Mononuclear cell (primary cell): ENCODE results near the gene LSAMP. TPM values are rescaled to one million over a fixed set of nuclear protein-coding genes. Genes with fewer than 3 reads are reported as not detected.

Experiments
- H3K27me3 ChIP-seq: 2 replicates; pipeline ENCODE4 v1.6.0; 2011; ENCODE audit warnings: low read length, control low read depth; ENCODE audit not compliant: insufficient read depth
- H3K4me1 ChIP-seq: 2 replicates; pipeline ENCODE4 v1.5.1; 2011; ENCODE audit warnings: mild to moderate bottlenecking, low read length, control low read depth; ENCODE audit not compliant: insufficient read depth
- H3K4me3 ChIP-seq: 2 replicates; pipeline ENCODE4 v1.5.1; 2011; ENCODE audit warnings: mild to moderate bottlenecking, low read length, moderate library complexity
- H3K9me3 ChIP-seq: 2 replicates; pipeline ENCODE4 v1.5.1; 2011; ENCODE audit warnings: low read depth, mild to moderate bottlenecking, control low read depth, low read length
- total RNA-seq: library from RNA; depleted of rRNA; stranded (reverse); fragments of >200 nt; gene quantifications from one replicate; pipeline ENCODE4 v1.2.3, GENCODE V29; 2012

LSAMP gene
- total RNA-seq, 1 donor: not detected

DNA sequence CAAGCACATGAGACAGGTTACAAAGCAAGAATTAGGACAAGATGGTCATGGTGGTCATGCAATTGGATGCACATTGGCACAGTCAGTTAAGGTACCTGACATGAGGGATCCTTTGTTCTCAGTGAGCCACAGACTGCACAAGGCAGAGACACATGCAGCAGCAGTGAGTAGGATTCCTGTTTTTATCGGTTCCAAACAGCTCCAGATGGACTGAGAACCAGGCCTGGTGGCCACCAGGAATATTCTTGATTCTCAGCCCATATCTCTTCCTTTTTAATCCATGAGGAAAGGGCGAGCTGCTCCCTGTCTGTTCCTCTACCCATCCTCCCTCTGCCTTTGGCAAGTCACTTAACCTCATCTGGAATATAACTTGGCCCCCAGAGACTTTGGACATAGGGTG lies 411.2 kb downstream of the LSAMP start:
- Histone ChIP-seq H3K9me3 (no peaks in the 10 kb centered on the region), H3K4me1 (no peaks in the 10 kb centered on the region), H3K4me3 (no peak overlapping the region), H3K27me3 (no peaks in the 10 kb centered on the region)

DNA sequence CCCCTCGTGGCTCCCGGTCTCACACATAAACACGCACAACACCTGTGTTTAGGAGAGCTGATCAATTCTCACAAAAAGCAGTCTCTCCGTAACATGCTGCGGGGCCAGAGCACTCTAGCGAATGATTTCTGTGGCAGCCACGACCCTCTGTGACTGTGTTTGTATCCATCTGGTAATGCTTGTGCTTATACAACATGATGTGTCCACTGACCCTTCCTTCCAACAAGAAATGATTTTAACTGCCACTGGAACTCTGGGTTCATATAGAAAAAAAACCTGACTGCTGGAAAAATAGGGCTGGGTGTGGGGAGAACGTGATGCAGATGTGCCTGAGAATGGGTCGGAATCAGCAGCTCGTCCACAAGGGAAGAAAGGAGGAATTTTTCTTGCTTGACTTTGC lies 411.8 kb downstream of the LSAMP start:
- Histone ChIP-seq H3K4me1 (no peaks in the 10 kb centered on the region), H3K9me3 (no peaks in the 10 kb centered on the region), H3K27me3 (no peaks in the 10 kb centered on the region), H3K4me3 (no peak overlapping the region)

DNA sequence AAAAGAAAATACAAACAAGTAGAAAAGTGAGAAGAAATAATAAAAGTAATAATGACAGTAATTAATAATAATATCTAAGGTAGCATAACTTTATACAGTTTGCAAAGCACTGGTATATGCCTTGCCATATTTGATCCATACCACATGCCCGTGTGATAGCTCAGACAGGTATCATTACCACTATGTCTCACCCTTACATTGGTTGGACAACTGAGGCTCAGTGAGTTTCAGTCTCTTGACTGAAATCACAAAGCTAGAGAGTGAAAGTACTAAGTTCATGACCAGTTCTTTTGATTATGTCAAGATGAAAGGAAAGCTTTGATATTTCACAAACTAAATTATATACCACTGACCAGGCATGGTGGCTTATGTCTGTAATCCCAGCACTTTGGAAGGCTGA lies 413.1 kb downstream of the LSAMP start:
- Histone ChIP-seq H3K4me1 (no peaks in the 10 kb centered on the region), H3K9me3 (no peaks in the 10 kb centered on the region), H3K4me3 (no peak overlapping the region), H3K27me3 (no peaks in the 10 kb centered on the region)

DNA sequence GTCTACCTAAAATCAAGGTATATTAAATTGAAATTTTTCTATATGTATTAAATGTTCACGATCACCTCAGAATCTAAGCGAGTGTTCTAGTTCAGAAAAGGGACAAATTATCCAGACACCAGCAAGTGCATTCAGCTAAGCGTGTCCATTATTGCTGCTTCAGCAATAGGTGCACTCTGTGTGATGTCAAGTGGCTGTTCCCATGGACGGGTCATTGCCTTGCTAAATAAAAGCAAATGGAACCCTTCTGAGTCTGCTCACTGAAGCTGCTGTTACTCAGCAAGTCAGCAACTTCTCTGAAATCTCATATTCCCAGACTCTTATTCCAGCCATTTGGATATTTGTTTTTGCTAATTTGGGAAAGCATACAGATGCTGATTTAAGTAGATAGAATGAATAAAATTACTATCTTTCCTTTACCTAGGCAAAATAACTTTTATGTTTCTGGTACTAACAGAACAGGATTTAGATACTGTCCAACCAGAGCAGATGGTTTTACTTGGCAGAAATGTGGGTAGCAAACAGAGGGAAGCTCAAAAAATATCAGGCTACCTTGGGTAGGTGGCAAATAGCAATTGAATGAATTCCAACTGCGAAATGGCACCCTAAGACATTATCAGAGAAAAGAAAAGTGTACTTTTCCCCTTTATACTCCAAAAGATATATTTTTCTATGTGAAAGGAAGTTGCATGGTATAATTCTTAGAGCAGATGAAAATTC lies 415.0 kb downstream of the LSAMP start:
- Histone ChIP-seq H3K27me3 (no peaks in the 10 kb centered on the region), H3K4me1 (no peaks in the 10 kb centered on the region), H3K9me3 (no peaks in the 10 kb centered on the region), H3K4me3 (no peak overlapping the region)

DNA sequence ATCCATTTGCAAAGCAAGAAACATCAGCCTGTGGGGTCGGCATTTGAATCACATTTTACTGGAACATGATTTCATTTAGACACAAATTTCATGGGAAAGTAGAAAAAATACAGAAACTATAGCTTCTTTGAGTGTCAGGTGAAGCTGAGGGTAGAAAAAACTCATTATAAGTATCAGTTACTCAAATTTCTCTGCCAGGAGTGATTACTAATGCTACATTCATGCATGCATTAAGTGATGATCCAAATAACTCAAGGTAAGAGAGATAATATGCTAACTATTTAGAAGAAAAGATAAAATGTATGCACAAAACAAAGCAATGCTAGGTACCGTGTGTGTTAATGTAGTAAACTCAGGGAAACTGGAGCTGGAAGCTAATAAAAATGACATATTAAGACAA lies 416.0 kb downstream of the LSAMP start:
- Histone ChIP-seq H3K9me3 (no peaks in the 10 kb centered on the region), H3K27me3 (no peaks in the 10 kb centered on the region), H3K4me1 (no peaks in the 10 kb centered on the region), H3K4me3 (no peak overlapping the region)

DNA sequence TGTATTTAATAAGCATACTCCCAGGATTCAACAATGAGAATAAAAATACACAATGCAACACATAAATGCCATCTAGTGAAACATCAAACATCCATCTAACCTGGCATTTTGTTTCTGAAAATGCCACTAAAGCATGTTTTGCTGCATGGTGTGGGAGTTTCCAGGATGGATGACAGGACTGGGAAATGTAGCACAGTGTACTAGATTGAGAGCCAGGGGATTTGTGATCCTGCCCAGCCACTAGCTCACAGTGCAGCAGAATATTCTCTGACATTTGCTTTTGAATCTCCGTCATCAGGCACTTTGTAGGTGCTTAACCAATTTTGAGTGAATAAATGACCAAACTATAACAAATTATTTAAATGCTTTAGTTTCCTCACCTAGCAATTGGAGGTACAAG lies 417.1 kb downstream of the LSAMP start:
- Histone ChIP-seq H3K4me1 (no peaks in the 10 kb centered on the region), H3K9me3 (no peaks in the 10 kb centered on the region), H3K4me3 (no peak overlapping the region), H3K27me3 (no peaks in the 10 kb centered on the region)

DNA sequence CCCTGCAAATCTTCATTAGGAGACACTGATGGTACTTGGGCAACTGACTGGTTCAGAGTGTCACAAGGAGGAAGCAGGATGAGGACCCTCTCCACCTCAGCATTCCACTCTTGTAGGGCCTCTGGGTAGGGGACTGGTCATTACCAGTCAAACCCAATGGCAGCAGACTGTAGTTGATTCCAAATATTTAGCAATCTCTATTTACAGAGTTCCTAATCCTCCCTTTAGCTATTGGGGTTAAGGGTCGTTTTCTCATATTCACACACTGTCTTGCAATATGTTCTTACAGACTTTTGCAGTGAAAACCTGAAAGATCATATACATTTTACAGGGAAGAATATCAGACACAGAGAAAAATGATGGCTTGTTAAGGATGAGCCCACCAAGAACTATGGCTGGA lies 424.3 kb downstream of the LSAMP start:
- H3K9me3 ChIP-seq: no peaks in the 10 kb centered on the region

DNA sequence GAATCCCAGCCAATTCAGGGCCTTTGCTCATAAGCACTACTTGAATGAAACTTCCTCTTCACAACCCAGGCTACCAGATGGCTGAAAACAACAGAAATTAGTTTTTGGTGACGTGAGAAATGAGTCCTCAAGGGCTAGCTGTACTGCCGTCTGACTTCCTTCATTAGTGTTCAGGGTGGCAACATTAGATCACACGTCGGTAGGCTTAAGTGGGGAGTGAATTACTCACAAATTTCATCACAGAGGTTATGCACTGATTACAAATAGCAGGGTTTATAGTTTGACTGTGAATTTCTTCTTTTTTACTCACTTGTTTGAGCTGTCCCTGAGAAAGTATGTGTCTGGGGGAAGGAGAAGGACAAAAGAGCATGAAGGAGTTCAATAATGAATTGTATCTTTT lies 424.8 kb downstream of the LSAMP start:
- Histone ChIP-seq H3K27me3 (no peaks in the 10 kb centered on the region), H3K4me1 (no peaks in the 10 kb centered on the region), H3K4me3 (no peak overlapping the region), H3K9me3 (no peaks in the 10 kb centered on the region)

More for the DNA sequence above, 424.3 kb downstream of the LSAMP start:
- Histone ChIP-seq H3K4me3 (no peak overlapping the region), H3K4me1 (no peaks in the 10 kb centered on the region), H3K27me3 (no peaks in the 10 kb centered on the region)

DNA sequence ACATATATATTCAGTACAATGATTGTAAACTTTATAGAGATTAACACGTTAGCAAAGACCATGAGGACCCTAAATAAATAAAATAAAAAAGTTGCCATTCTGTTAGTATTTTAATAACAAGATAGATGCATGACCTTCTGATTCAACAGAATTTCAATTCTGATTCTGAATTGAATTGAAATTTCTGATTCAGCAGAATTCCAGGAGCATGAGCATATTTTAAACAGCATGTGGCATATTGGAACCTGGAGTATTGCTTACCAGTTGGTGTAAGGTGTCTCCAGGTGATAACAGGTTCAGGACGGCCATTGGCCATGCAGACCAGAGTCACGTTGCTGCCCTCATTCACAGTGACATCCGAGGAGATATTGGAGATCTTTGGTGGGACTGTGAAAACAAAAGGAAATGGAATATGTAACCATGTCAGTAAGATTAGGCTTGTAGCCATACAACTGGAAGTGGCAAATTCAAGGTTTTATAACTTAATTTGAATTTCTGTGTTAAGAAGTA lies 426.0 kb downstream of the LSAMP start:
- Histone ChIP-seq H3K27me3 (no peaks in the 10 kb centered on the region), H3K4me3 (no peak overlapping the region), H3K4me1 (no peaks in the 10 kb centered on the region), H3K9me3 (no peaks in the 10 kb centered on the region)

DNA sequence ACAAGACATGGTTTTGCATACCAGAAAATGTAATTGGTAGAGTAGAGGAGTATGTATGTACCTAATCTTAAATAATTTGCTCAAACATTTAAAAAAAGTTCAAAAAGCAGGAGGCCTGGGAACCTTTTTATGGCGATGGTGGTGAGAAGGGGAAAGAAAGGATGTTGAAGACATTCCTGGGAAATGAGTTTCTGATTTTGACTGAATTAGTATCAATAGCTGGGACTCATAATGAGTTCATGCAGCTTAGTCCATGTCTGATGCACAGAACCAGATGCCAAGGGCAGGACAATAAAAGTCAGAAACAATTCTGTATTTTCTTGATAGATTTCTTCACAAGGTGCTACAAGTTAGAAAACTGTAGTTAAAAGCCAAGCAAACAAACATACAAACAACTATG lies 426.6 kb downstream of the LSAMP start:
- Histone ChIP-seq H3K4me1 (no peaks in the 10 kb centered on the region), H3K27me3 (no peaks in the 10 kb centered on the region), H3K4me3 (no peak overlapping the region), H3K9me3 (no peaks in the 10 kb centered on the region)

DNA sequence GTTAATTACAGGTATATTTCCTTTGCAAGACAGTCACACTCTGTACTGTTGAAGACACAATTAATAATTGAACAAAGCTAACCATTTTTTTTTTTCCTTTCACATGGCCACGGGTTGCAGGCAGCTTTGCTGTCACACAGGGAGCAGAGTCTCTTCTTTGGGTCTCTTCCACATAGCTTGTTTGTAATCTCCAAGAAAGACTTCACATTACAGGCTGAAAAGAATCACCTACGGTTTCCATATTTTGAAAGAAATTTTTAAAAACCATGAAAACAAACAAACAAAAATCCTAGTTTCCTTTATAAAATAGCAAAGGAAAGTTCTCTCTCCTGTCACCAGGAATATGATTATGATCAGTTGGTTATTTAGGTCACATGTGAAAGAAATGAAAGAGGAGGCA lies 429.4 kb downstream of the LSAMP start:
- Histone ChIP-seq H3K4me3 (no peak overlapping the region), H3K27me3 (no peaks in the 10 kb centered on the region), H3K9me3 (no peaks in the 10 kb centered on the region), H3K4me1 (no peaks in the 10 kb centered on the region)

DNA sequence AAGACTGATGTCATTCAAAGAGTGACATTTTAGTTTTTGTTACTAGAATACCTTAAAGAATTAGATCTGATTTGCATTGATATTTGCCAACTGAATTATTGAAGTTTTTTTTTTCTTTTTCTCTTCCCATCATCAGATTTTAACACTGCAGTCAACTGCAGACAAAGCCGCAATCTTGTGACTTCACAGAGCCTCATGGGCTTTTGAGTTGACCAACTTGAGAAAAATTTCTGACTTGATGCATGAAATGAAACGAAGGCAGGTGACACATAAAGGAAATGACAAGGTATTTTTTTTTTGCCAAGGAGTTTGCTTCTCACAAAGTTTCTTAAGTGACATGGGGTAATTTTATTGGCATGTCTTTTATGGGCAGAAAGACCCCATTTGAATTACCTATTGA lies 438.3 kb downstream of the LSAMP start:
- no peaks in the 10 kb centered on the region for H3K9me3 ChIP-seq
- no peak overlapping the region for H3K4me3 ChIP-seq
- H3K27me3 ChIP-seq: no peaks in the 10 kb centered on the region
- no peaks in the 10 kb centered on the region for H3K4me1 ChIP-seq

DNA sequence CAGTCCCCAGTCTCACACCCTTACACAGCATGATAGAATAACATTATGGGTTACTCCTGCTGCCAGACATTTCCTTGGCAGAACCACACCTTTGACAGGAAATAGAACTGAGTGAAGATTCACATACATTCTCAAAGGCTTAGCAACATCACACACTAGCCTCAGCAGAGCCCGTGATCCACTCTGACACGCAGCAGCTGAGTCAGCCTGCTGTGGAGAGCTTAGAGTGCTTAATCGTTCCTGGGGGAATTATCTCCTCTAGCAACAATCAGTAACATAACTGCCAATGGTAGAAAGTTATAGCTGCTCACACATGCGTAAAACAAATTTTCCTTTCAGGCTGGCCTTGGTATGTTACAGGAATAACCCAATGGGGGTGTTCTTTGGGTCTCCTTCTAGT lies 439.9 kb downstream of the LSAMP start:
- no peak overlapping the region for H3K4me3 ChIP-seq
- H3K27me3 ChIP-seq: no peaks in the 10 kb centered on the region
- no peaks in the 10 kb centered on the region for H3K9me3 ChIP-seq
- no peaks in the 10 kb centered on the region for H3K4me1 ChIP-seq

DNA sequence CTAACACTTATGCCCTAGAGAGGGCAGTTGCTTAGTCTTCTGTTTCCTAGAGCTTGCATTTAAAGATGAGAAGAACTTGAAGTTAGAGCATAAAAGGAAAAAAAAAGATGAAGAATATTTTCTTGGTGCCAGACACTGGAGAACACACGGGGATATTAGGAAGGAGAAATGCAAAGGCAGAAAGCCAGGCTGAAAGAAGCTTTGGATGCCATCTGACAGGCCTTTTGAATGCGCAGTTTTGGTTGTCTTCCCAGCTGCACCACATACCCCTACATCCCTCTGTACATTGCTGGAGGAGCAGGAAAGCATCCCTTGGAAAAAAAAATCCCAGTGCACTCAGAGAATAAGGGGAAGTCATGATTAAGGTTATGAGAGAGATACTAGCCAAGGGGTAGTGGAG lies 443.1 kb downstream of the LSAMP start:
- no peak overlapping the region for H3K4me3 ChIP-seq
- H3K4me1 ChIP-seq: no peaks in the 10 kb centered on the region
- H3K27me3 ChIP-seq: no peaks in the 10 kb centered on the region
- no peaks in the 10 kb centered on the region for H3K9me3 ChIP-seq

DNA sequence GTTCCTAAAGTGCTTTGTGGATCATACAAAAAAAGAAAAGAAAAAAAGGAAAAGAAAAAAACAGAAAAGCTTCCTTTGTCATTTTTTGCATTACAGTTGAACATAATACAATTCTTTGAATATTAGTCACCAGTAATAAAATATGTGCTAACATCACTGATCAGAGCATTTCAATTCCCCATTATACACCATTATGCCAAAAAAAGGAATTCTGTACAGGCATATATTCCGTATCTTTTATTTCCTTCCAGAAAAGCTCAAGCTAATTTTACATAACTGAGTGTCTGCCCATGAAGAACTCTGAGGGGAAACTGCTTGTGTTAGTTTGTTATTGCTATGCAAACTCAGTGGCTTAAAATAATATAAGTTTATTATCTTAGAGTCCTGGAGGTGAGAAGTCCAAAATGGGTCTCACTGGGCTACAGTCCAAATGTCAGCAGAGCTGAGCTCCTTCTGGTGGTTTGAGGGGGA lies 444.1 kb downstream of the LSAMP start:
- Histone ChIP-seq H3K4me1 (no peaks in the 10 kb centered on the region), H3K9me3 (no peaks in the 10 kb centered on the region), H3K4me3 (no peak overlapping the region)

DNA sequence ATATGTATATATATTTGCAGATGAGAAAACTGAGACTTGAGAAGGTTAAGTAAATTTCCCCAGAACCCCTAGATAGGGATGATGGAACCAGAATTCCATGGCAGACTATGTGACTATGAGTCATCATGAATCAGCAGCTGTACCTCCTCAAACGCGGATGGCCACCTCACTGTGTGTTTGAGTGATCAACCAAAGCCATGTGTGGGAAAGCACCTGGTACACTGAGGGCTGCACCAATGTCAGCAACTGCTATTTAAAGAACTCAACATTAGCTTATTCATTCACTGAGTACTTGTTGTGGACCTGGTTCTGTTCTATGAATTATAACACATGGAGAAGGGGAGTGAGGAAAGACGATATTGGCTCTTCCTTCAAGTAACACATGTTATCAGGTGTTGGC lies 445.0 kb downstream of the LSAMP start:
- Histone ChIP-seq H3K4me3 (no peak overlapping the region), H3K4me1 (no peaks in the 10 kb centered on the region), H3K27me3 (no peaks in the 10 kb centered on the region), H3K9me3 (no peaks in the 10 kb centered on the region)

More for the DNA sequence above, 444.1 kb downstream of the LSAMP start:
- no peaks in the 10 kb centered on the region for H3K27me3 ChIP-seq
